ENCODE data around the gene TRAM2.

- TF ChIP-seq POLR2A (IDR thresholded peaks at IDR 0.05), result no peak
- TF ChIP-seq CTCF (IDR thresholded peaks at IDR 0.05), result no peak
Observed at GRCh38 chr6:52519618-52520017, 57.2 kb downstream of the TRAM2 start.
